HG02852 (cell line): ENCODE results near the gene ZDHHC14.
"Not testable (repeated sequence)": the region's sequence is repeated elsewhere in the genome, so short reads cannot be mapped to it uniquely, and the experiment has no call there.

Experiments
- ATAC-seq: cut with Tn5 transposase; IDR thresholded peaks from one replicate; pipeline ENCODE4 v1.9.1; 2021; ENCODE audit warnings: mild to moderate bottlenecking, moderate library complexity; ENCODE audit not compliant: unreplicated experiment

The ZDHHC14 gene

DNA sequence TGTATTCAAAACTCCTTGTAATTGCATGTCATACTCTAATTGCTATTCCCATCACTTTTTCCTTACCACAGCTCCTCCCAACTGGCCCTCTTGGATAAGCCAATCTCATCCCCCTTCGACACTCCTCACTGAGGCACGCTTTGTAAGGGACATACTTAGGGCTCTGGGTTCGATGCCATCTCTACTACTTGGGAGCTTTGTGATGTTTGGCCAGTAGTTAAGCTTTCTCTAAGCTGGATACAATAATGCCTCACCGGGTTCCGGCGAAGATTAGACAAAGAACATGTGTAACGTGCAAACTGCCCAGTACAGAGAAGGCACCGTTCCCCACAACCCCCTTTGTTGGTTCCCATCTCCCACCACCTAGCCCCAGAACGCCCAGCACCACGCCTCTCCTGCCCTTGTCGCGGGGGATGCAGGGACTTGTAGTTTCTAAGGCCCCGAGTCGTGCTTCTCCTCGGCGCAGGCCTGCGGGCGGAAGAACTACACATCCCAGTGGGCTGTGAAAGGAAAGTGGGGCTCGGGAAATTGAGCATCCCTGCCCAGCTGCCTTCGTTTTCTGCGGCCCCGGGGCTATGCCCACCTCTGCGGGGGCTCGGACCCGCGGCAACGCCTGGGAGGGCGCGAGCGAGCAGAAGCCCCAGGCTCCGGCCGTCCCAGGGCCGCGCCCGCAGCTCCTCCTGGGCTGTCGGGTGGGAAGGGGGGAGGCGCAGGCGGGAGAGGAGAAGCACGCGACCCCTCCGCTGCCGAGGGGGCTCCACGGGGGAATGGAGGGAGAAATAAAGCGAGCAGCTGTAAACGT, 1.1 kb upstream of the ZDHHC14 start:
- peak; percentile 80 for ATAC-seq

DNA sequence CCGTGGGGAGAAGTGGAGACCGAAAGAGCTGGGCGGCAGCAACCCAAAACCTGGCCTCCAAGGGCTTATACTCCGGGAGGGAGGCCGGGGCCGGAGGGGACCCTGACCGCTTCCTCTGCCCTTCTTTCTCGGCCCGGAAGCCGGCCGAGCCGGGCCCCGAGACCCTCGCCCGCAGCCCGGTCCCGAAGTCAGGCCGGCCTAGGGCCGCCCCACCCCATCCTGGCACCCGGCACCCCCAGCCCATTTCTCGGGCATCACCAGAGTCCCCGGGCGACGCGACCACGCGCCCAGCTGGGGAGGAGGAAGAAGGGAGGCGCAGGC, 572 bp upstream of the ZDHHC14 start:
- peak; percentile 9 for ATAC-seq

DNA sequence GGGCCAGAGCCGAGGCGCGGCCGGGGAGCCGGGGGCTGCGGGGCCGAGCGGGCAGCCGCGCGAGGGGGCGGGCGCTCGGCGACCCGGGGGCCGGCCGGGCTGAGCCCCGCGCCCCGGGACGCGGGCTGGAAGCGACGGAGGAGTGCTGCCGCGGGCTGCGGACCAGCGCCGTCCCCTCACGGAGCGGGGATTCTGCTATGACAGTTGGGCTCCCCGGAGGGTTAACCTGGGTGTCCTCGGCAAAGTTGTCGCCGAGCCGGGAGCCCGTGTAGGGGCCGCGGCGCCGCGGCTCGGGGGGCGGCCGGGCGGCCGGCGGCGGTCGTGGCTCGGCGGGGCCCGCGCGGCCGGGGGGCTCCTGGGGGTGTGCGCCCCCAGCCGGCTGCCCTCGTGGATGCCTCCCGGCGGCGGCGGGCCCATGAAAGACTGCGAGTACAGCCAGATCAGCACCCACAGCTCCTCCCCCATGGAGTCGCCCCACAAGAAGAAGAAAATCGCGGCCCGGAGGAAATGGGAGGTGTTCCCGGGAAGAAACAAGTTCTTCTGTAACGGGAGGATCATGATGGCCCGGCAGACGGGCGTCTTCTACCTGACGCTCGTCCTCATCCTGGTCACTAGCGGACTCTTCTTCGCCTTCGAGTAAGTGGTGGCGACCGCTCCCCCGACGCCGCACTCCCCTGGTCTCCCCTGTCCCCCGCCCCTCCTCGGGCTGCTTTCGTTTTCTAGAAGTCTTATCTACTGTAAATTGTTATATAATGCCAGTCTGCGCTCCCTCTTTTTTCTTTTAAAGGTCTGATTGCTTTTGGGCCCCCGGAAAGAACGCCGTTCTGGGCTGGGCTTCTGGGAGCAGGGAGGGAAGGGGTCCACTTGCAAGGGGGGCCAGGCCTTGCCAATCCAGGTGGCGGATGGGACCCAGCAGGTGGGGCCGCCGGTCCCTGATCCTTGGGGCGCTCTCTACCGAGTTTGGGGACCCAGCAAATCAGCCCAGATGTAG, 936 bp downstream of the ZDHHC14 start:
- ATAC-seq: peak; percentile 13

DNA sequence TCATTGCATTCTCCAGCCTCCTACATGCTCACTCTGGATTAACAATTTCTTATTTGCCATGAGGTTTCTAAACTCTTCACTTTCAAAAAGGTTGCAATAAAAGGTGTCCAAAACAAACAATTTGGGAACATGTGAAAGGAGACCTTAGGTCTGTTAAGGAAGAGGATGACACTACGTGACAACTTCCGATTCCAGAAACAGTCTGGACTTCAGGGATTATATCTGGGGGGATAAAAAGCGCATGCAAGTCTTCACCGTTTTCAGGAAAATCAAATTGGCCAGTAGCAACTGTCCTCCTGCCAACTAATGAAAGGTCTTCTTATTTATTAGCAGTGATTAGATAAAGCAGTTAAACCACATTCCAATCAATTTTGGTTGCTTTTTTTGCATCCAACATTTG, 1.8 kb downstream of the ZDHHC14 start:
- no peak for ATAC-seq

DNA sequence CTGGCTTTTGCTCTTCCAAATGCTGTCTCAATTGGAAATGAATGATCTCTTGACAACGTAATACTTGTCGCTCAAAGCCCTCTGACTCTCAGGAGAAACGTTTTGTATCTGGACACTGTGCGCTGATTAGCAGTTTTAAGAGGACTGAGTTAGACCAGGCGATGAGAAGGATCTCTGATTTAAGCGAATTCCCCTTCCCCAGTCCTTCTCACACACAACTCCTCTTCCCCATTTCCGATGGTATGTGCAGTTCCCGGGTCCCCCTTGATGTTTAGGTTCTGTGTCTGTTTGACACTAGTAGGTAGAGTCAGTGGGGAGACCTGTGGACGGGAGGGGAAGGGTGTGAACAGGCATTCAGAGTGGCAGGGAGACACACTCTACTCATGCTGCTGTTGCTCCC, 2.5 kb downstream of the ZDHHC14 start:
- no peak for ATAC-seq

DNA sequence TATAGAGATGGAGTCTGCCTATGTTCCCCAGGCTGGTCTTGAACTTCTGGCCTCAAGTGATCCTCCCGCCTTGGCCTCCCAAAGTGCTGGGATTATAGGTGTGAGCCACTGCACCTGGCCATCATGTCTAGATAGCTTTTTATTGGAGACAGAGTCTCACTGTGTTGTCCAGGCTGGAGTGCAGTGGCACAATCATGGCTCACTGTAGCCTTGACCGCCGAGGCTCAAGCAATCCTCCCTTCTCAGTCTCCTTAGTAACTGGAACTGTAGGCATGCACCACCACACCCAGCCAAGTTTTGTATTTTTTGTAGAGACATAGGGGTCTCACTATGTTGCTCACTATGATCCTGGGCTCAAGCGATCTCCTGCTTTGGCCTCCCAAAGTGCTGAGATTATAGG, 4.0 kb downstream of the ZDHHC14 start:
- ATAC-seq: not testable (repeated sequence)

DNA sequence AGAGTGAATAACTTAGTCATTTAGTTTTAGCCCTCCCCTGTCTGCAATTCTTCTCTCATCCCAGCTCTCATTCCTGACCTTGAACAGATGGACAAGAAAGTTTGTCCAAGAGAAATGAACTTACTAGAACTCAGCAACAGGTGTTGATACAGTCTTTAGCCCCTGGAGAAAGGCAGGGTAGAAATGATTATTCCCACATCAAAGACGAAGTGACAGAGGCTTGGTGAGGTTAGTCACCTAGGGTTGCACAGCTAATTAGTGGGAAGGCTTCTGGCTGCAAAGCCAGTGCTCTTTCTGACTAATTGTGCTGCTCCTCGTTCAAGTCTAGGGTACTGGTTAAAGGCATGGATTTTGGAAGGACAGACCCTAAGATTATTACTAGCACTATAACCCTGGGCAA, 4.5 kb downstream of the ZDHHC14 start:
- no peak for ATAC-seq

DNA sequence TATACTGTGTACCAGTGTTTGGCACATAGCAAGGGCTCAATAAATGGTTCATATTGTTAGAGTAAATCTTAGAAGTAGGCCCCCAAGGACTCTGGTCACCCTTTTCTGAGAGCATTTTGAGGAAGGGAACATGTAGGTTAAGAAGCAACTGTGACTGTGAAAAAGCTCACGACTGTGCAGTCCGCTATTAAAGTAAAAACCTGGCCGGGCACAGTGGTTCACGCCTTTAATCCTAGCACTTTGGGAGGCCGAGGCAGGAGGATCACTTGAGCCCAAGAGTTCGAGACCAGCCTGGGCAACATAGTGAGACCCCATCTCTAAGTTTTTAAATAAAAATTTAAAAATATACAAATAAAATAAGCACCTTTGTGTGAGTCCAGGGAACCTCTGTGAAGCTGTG, 5.0 kb downstream of the ZDHHC14 start:
- no peak for ATAC-seq

DNA sequence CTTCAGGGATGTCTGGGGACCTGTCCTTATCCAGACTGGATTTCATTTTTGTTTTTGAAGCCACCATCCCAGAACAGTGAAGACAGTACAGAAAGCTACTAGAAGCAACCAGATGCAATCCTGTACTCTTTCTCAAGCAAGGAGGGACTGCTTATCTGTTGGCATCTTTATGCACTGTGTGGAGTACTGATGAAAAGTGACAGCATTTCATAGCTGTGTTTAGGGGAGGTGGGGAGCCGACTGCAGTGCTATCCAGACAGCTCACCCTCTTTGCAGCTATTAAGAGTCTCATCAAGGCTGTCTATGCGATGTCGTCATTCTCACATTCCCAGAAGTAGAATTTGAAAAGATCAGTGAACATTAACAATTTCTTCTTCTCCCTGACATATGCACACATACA, 5.5 kb downstream of the ZDHHC14 start:
- no peak for ATAC-seq

DNA sequence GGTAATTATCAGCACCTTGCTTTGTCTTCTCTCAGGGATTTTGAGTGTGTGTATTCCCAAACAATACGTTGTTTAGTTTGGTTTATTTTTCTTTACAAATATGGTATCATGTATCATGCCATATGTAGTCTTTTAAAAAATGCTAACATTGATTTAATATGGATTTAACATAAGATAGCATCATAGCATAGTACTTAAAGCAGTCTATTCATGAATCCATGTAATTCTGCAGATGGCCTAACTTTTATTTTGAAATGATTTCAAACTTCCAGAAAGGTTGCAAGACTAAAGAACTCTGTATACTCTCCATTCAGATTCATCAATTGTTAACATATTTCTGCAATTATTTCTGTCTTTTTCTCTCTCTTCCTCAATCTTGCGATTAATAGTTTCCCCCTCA, 7.9 kb downstream of the ZDHHC14 start:
- no peak for ATAC-seq

DNA sequence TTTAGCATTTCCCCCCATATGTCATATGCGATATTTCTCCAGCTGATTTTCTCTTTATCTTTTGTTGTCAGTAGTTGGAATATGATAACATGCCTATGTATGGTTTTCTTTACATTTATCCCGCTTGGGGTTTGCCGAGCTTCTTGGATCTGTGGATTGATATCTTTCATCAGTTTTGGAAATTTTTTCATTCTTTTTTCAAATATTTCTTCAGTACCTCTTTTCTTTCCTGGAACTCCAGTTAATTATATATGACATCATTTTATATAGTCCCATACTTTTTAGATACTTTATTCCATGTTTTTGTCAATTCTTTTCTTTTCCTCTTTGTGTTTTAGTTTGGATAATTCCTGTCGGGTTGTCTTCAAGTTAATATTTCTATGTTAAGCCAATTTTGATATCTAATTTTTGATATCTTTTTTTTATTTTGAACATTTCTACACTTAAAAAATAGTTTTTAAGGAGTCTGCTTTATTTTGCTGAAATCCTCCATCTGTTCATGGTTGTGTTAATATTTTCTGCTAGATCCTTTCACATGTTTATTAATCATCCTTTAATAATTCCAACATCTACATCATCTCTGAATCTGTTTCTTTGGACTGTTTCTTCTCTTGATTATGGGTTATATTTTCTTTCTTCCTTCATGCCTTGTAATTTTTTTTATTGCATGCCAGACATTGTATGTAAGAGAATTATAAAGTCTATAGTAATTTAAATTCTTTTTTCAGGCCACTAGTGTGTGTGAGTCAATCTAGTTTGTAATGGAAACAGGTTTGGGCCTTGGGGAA, 9.5 kb downstream of the ZDHHC14 start:
- no peak for ATAC-seq

DNA sequence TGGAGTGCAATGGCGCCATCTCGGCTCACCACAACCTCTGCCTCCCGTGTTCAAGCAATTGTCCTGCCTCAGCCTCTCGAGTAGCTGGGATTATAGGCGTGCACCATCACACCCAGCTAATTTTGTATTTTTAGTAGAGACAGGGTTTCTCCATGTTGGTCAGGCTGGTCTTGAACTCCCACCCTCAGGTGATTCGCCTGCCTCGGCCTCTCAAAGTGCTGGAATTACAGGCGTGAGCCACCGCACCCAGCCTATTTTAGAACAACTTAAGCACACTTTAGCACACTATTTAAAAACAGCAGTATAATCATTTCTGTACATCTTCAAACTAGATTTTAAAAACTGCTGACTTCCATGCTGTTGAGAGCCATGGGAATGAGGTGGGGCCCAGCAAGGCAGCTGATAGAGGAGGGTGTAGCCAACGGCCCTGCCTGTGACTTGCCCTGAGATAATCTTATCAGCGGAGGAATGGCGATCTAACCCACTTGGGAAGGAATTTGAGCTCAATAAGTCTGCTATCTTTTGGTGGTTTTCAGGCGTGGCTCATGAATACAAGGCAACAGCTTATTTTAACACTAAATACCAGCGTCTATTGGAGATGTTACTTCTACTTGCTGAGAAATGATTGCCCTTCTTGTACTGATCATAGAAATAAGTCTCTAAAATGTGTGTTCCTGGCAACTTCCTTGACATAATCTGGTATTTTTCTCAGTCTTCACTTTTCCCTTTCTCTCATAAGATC, 12.1 kb downstream of the ZDHHC14 start:
- no peak for ATAC-seq

DNA sequence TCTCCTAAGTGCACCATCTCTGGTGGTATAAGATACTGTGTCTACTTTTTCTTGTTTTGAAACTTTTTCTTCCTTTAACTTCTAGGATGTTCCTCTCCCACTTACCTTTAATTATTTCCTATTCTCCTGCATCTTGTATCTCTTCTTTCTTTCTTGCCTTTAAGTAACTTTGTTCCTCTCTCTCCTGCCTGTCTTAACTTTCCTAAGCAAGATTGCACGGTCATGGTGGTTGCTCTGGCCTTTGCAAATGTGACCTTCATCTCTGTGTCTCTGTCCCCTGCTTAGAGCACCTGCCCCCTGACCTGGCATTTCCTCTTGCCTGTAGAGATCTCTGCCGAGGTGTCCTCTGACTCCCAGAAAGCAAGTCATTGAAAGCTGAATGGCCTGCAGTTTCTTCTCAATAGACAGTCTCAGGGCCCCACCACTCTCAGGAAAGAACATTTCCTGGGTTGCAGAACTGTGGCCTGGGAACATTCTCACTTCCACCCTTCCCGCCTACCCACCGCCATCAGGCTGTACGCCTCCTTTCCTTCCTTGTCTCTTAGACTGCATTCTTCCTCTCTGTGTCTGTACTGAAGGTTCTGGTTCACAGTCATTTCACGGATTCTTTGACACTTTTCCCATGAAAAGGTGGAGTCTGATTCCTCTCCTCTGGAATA, 12.8 kb downstream of the ZDHHC14 start:
- no peak for ATAC-seq

DNA sequence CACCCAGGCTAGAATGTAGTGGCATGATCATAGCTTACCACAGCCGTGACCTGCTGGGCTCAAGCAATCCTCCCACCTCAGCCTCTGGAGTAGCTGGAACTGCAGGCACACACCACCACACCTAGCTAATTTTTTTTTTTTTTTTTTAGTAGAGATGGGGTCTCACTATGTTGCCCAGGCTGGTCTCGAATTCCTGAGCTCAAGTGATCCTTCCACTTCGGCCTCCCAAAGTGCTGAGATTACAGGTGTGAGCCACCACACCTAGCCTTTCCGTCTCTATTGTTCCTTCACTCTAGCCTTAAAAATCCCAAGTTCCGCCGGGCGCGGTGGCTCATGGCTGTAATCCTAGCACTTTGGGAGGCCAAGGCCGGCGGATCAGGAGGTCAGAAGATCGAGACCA, 14.2 kb downstream of the ZDHHC14 start:
- ATAC-seq: not testable (repeated sequence)

DNA sequence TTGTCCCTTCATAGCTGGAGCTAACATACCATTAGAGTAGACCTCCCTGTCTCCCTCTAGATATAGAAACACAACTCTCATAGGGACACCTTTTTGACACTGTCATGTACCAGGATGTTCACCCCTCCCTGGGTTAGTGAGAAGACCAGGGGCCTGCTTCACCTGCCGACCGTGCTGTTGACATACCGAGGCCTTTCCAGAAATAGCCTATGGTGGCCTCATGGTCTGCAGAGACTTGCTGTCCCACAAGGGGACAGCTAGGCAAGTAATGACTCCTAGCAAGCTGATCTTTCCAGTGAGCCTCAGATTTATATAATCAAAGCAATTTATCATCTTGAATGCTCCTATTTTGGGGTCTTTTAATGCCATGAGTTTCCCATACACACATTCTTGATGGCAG, 15.0 kb downstream of the ZDHHC14 start:
- no peak for ATAC-seq

DNA sequence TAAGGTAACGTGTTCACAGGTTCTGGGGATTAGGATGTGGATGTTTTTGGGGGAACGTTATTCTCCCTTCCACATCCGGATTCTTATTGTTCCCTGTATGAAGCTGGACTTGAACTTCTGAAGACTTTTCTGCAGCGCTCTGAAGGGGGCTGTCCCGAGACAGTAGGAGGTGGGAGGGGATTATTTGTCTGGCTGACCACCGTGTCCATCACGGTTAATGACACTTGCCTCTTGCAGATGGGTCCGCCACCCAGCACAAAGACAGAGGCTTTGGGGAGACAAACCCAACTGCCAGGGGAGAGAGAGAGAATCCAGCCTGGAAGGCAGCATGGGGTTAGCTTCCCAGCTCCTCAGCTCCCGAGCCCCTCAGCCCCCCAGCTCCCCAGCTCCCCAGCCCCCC, 16.7 kb downstream of the ZDHHC14 start:
- ATAC-seq: no peak

DNA sequence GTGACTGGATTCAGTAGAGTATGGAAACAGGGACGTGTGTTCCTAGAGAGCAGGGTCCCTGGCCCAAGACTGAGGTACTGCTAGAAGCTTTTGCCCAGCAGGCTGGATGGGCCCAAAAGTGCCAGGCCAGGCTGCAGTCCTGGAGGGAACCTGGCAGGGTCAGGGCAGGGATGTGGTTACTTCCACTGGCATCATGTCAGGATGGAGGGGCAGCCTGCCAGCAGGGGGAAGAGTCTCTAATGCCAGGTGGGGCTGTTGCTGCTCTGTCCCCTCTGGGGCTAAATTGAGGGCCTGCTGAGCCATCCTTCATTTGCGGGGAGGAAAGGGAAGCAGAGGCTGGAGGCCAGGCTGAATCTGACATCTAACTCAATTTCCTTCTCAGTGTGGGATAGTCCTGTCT, 17.2 kb downstream of the ZDHHC14 start:
- ATAC-seq: no peak

DNA sequence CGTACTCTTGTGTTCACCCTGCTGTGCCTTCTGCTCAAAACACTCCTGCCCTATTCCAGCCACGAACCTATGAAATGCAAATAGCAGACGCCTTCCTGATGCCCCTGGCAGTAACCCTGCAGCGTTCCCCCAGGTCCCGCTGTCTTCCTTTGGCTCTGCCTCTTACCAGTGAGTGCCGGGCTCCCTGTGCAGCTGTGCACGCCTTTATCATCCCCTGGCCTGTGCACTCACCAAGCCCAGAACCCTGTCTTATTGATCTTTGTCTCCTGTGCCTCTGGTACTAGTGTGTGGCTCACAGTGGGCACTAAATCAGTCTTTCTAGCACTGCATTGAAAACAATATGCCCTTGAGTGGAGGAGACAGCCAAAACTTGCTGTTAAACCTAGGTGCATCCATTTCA, 19.7 kb downstream of the ZDHHC14 start:
- no peak for ATAC-seq

DNA sequence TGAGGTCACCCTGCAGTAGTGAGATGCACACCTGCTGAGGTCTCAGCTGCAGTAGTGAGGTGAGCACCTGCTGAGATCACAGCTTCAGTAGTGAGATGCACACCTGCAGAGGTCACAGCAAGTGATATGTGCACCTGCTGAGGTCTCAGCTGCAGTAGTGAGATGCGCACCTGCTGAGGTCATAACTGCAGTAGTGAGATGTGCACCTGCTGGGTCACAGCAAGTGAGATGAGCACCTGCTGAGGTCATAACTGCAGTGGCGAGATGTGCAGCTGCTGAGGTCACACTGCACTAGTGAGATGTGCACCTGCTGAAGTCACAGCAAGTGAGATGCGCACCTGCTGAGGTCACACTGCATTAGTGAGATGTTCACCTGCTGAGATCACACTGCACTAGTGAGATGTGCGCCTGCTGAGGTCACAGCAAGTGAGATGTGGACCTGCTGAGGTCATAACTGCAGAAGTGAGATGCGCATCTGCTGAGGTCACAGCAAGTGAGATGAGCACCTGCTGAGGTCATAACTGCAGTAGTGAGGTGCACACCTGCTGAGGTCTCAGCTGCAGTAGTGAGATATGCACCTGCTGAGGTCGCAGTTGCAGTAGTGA, 20.8 kb downstream of the ZDHHC14 start:
- no peak for ATAC-seq
